Adrenal gland (tissue), 12 donors: ENCODE data around the gene CLEC4G. TPM values are rescaled to one million over a fixed set of nuclear protein-coding genes. Genes with fewer than 3 reads are reported as not detected.

Experiments
- DNase-seq, 7 donors: peaks; one replicate each; pipeline ENCODE4 v3.0.0-alpha.2; 2019 to 2020
- H3K27ac ChIP-seq, 5 donors: fragments of 200-600 bp; sonication (generic) in 4 of 5; 1 replicate in 3 of 5; 2 replicates in 2 of 5; pipeline versions ENCODE4 v1.5.1 to v1.8.0; 2016 to 2020; ENCODE audit warnings: mild to moderate bottlenecking in 1 of 5
- H3K27me3 ChIP-seq: fragments of 200-600 bp; 2 replicates; pipeline ENCODE4 v1.8.0; 2021
- H3K36me3 ChIP-seq, 2 donors: fragments of 200-600 bp; replicated peaks in 1 of 2; 1 replicate in 1 of 2; 2 replicates in 1 of 2; pipeline versions ENCODE4 v1.5.1 to v1.8.0; 2018 to 2022
- H3K4me1 ChIP-seq, 2 donors: fragments of 200-600 bp; replicated peaks in 1 of 2; 1 replicate in 1 of 2; 2 replicates in 1 of 2; pipeline versions ENCODE4 v1.5.1 to v1.8.0; 2018 to 2021
- H3K4me3 ChIP-seq, 4 donors: fragments of 200-600 bp; sonication (generic) in 3 of 4; one replicate each; pipeline ENCODE4 v1.5.1; 2016 to 2018
- H3K9me3 ChIP-seq, 3 donors: fragments of 200-600 bp; sonication (generic) in 1 of 3; replicated peaks in 1 of 3; 1 replicate in 2 of 3; 2 replicates in 1 of 3; pipeline versions ENCODE4 v1.5.1 to v1.8.0; 2016 to 2021
- POLR2A ChIP-seq, 2 donors: fragments of 450-650 bp; IDR thresholded peaks; one replicate each; pipeline ENCODE4 v1.6.1; 2017; ENCODE audit warnings: antibody characterized with exemption in 2 of 2, mild to moderate bottlenecking in 2 of 2, moderate library complexity in 1 of 2
- WGBS, 4 donors: extraction: QIAGEN DNeasy Blood & Tissue Kit in 2 of 4; methylation state at CpG; one replicate each; pipeline versions ENCODE4 v1.1.5 to v1.1.7; 2013 to 2017; 5-methylcytosine and 5-hydroxymethylcytosine counted together
- intact Hi-C, 2 donors: fragments of 100-400 bp; cut with DNase I; formaldehyde crosslinking; loops; one replicate each; pipeline versions ENCODE4 v1.14.1 to v1.15.0; 2022 to 2023
- polyA plus RNA-seq, 3 donors: library from polyadenylated mRNA; stranded (reverse); fragments of 200-250 nt in 2 of 3; fragments of 350-450 nt in 1 of 3; fragmentation: Illumina TruSeq in 1 of 3; extraction: RNeasy Lipid Tissue Mini Kit (QIAGEN cat#74804) in 1 of 3; gene quantifications; one replicate each; pipeline ENCODE4 v1.2.3, GENCODE V29; 2013 to 2014
- total RNA-seq, 9 donors: library from RNA; depleted of rRNA in 4 of 9; stranded (reverse); fragments of >200 nt in 4 of 9; fragments of 120-200 nt in 1 of 9; fragmentation: NEBNext Ultra II Directional in 1 of 9; extraction: Animal tissue kit (Norgen Biotek cat#: 25700) in 1 of 9; gene quantifications; one replicate each; pipeline versions ENCODE4 v1.1.0 to v1.2.4, GENCODE V29; 2013 to 2023
- TF ChIP-seq, protein P1 (sequence below), 6 experiments: fragments of 450-650 bp in 4 of 6; fragments of 200-600 bp in 2 of 6; sonication (generic) in 1 of 6; IDR thresholded peaks; 1 replicate in 5 of 6; 2 replicates in 1 of 6; pipeline versions ENCODE4 v1.5.1 to v1.8.0; 2016 to 2021; ENCODE audit warnings: antibody characterized with exemption in 6 of 6, mild to moderate bottlenecking in 2 of 6, moderate library complexity in 1 of 6
- donor health status: healthy with polysubstance abuse.
- donor health status: Bipolar disorder and iron deficiency.
- donor health status: DM: yes; HTN: yes; CAD: no.
- donor health status: DM: no; HTN: no; CAD: no.
- donor health status: DM: no; HTN: no; CAD: no.
- donor health status: DM: yes; HTN: yes; CAD: no.

Gene CLEC4G
- total and polyA plus RNA-seq, 12 donors, result 0.26 to 2.2 (median 0.87) TPM; not detected in 4

GRCh38 chr19:7762719-7763293, 30.9 kb upstream of the CLEC4G start, which contains the start of gene CLEC4M:
TSS of gene CLEC4M (plus strand) at chr19:7763243. CDS start at chr19:7763267, 24 bp downstream.
- Histone ChIP-seq H3K27ac (no peak within 1 kb of the TSS), H3K27me3 (no peaks in the 10 kb centered on the region), H3K4me3 (no peak within 1 kb of the TSS), H3K4me1 (no peaks in the 10 kb centered on the region), H3K36me3 (no peaks in the 10 kb centered on the region), H3K9me3 (no peaks in the 10 kb centered on the region)
- peak in 1 of 7 donors; percentile 6 for DNase-seq
- intact Hi-C loops, result no loop called here
- TF ChIP-seq POLR2A (IDR thresholded peaks at IDR 0.05), result no peak
- TF ChIP-seq, protein P1, sequence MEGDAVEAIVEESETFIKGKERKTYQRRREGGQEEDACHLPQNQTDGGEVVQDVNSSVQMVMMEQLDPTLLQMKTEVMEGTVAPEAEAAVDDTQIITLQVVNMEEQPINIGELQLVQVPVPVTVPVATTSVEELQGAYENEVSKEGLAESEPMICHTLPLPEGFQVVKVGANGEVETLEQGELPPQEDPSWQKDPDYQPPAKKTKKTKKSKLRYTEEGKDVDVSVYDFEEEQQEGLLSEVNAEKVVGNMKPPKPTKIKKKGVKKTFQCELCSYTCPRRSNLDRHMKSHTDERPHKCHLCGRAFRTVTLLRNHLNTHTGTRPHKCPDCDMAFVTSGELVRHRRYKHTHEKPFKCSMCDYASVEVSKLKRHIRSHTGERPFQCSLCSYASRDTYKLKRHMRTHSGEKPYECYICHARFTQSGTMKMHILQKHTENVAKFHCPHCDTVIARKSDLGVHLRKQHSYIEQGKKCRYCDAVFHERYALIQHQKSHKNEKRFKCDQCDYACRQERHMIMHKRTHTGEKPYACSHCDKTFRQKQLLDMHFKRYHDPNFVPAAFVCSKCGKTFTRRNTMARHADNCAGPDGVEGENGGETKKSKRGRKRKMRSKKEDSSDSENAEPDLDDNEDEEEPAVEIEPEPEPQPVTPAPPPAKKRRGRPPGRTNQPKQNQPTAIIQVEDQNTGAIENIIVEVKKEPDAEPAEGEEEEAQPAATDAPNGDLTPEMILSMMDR (IDR thresholded peaks at IDR 0.05), result no peak
- 57 to 75% (median 74%) methylated on average over 8 of the region's 8 CpGs for WGBS, 4 donors

DNA sequence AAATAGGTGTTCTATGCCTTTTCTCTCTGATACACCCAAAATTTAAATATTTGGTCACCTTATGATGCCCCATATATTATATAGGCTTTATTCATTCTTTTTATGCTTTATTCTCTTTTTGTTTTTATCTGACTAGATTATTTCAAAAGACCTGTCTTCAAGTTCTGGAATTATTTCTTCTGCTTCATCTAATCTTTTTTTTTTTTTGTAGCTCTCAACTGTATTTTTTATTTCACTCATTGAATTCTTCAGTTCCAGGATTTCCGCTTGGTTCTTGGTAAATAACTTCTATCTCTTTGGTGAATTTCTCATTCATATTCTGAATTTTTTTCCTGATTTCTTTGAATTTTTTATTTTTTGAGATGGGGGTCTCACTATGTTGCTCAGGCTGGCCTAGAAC, 27.2 kb upstream of the CLEC4G start:
- no peaks in the 10 kb centered on the region for H3K27me3 ChIP-seq
- WGBS, 4 donors, result 86 to 96% (median 89%) methylated on average over 1 of the region's 1 CpG
- intact Hi-C loops, result no loop called here
- TF ChIP-seq, protein P1 (IDR thresholded peaks at IDR 0.05), result no peak
- TF ChIP-seq POLR2A (IDR thresholded peaks at IDR 0.05), result no peak
- no peak overlapping the region for H3K4me3 ChIP-seq
- H3K27ac ChIP-seq, result no peak overlapping the region
- no peaks in the 10 kb centered on the region for H3K36me3 ChIP-seq
- no peaks in the 10 kb centered on the region for H3K4me1 ChIP-seq
- peaks cover 0 to 11% (median 0%) of the 10 kb centered on the region in 3 donors for H3K9me3 ChIP-seq
- no peak for DNase-seq

DNA sequence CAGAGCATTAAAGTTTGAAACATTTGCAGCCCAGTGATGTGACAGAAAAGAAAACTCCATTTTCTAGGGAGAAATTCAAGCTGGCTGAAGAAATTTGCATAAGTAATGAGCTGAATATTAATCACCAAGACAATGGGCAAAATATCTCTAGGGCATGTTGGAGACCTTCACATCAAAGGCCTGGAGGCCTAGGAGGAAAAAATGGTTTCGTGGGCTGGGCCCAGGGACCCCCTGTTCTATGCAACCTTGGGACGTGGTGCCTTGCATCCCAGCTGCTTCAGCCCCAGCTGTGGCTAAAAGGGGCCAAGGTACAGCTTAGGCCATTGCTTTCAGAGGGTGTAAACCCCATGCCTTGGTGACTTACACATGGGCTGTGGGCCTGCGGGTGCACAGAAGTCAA, 25.4 kb upstream of the CLEC4G start:
- Histone ChIP-seq H3K4me3 (no peak overlapping the region), H3K36me3 (no peaks in the 10 kb centered on the region), H3K4me1 (no peaks in the 10 kb centered on the region), H3K27me3 (no peaks in the 10 kb centered on the region), H3K27ac (no peak overlapping the region), H3K9me3 (peaks cover 0 to 11% (median 0%) of the 10 kb centered on the region in 3 donors)
- no peak for DNase-seq
- TF ChIP-seq, protein P1 (IDR thresholded peaks at IDR 0.05), result no peak
- no peak for TF ChIP-seq POLR2A (IDR thresholded peaks at IDR 0.05)
- intact Hi-C loops, result no loop called here
- 77 to 84% (median 83%) methylated on average over 2 to 3 of the region's 3 CpGs for WGBS, 4 donors

GRCh38 chr19:7756258-7756657, 24.3 kb upstream of the CLEC4G start:
- no peak overlapping the region for H3K27ac ChIP-seq
- H3K9me3 ChIP-seq, result peaks cover 0 to 11% (median 0%) of the 10 kb centered on the region in 3 donors
- no peaks in the 10 kb centered on the region for H3K36me3 ChIP-seq
- WGBS, 4 donors, result 32 to 57% (median 44%) methylated on average over 4 of the region's 4 CpGs
- no peaks in the 10 kb centered on the region for H3K27me3 ChIP-seq
- H3K4me1 ChIP-seq, result no peaks in the 10 kb centered on the region
- no peak for DNase-seq
- TF ChIP-seq, protein P1 (IDR thresholded peaks at IDR 0.05), result no peak
- no peak for TF ChIP-seq POLR2A (IDR thresholded peaks at IDR 0.05)
- intact Hi-C loops, result no loop called here
- H3K4me3 ChIP-seq, result no peak overlapping the region
